Endothelial cell of umbilical vein (primary cell): ENCODE measurements around the gene MSH6. TPM values are rescaled to one million over a fixed set of nuclear protein-coding genes. Genes with fewer than 3 reads are reported as not detected.

Experiments
- BruUV-seq: library from RNA; stranded (reverse); fragments of 400-500 nt; replicated peaks from 2 replicates; lab custom pipeline; 2021; lab: Mats Ljungman, UMichigan
- CTCF ChIA-PET: fragments of 300-600, 350-600 bp; sonication (Branson Sonifier 250); formaldehyde crosslinking; loops from one replicate; lab custom pipeline; 2021; ENCODE audit warnings: antibody characterized with exemption, inconsistent platforms; lab: Charles Lee
- POLR2A ChIA-PET: fragments of 300-600, 350-600 bp; sonication (Branson Sonifier 250); formaldehyde crosslinking; loops from one replicate; lab custom pipeline; 2021; ENCODE audit warnings: antibody characterized with exemption, inconsistent platforms; lab: Charles Lee
- DNase-seq: peaks from one replicate; pipeline ENCODE4 v3.0.0-alpha.2; 2011; ENCODE audit warnings: low read depth, low spot score
- FAIRE-seq: peaks from 2 replicates; lab custom pipeline; 2011; peaks lifted over from hg19 to GRCh38; lab: Jason Lieb, UNC
- H2AFZ ChIP-seq: 2 replicates; pipeline ENCODE4 v1.6.0; 2012; ENCODE audit warnings: low read depth, low read length, control low read depth, inconsistent platforms
- H3K27ac ChIP-seq: 2 replicates; pipeline ENCODE4 v1.5.1; 2011; ENCODE audit warnings: low read depth, mild to moderate bottlenecking, control low read depth, low read length, moderate library complexity; ENCODE audit not compliant: insufficient read depth
- H3K27me3 ChIP-seq, 2 experiments: 2 replicates each; pipeline versions ENCODE4 v1.6.0 to v1.6.1; 2011; ENCODE audit warnings: low read length in 2 of 2, mixed read lengths in 1 of 2; ENCODE audit not compliant: control insufficient read depth in 2 of 2, insufficient read depth in 2 of 2
- H3K36me3 ChIP-seq, 2 experiments: 2 replicates in 1 of 2; 3 replicates in 1 of 2; pipeline ENCODE4 v1.5.1; 2011; ENCODE audit warnings: low read length in 2 of 2, mild to moderate bottlenecking in 1 of 2, moderate library complexity in 1 of 2; ENCODE audit not compliant: control insufficient read depth in 2 of 2, insufficient read depth in 2 of 2; ENCODE audit errors: extremely low read depth in 1 of 2
- H3K4me1 ChIP-seq: 3 replicates; pipeline ENCODE4 v1.5.1; 2011; ENCODE audit warnings: mild to moderate bottlenecking, low read length; ENCODE audit not compliant: control insufficient read depth, insufficient read depth; ENCODE audit errors: extremely low read depth
- H3K4me2 ChIP-seq: 2 replicates; pipeline ENCODE4 v1.6.1; 2011; ENCODE audit warnings: low read length, control low read depth, mixed read lengths; ENCODE audit not compliant: insufficient read depth
- H3K4me3 ChIP-seq, 3 experiments: fragments of 200-600 bp in 1 of 3; sonication (generic), shearing (Covaris generic) in 1 of 3; replicated peaks in 1 of 3; 2 replicates each; pipeline ENCODE4 v1.5.1; 2011 to 2016; ENCODE audit warnings: control low read depth in 3 of 3, low read length in 3 of 3, mild to moderate bottlenecking in 2 of 3, inconsistent platforms in 1 of 3, low read depth in 1 of 3, moderate library complexity in 1 of 3; ENCODE audit not compliant: insufficient read depth in 1 of 3
- H3K79me2 ChIP-seq: 2 replicates; pipeline ENCODE4 v1.6.0; 2012; ENCODE audit warnings: low read length, inconsistent platforms; ENCODE audit not compliant: control insufficient read depth, insufficient read depth
- H3K9ac ChIP-seq: replicated peaks from 2 replicates; pipeline ENCODE3; 2011; ENCODE audit warnings: low read length, control low read depth; ENCODE audit not compliant: insufficient read depth; ENCODE audit errors: extremely low read depth
- H3K9me1 ChIP-seq: replicated peaks from 3 replicates; pipeline ENCODE4 v1.6.0; 2011; ENCODE audit warnings: mild to moderate bottlenecking, low read length; ENCODE audit not compliant: control insufficient read depth, insufficient read depth; ENCODE audit errors: extremely low read depth
- H3K9me3 ChIP-seq: replicated peaks from 2 replicates; pipeline ENCODE4 v1.5.1; 2012; ENCODE audit warnings: low read length, inconsistent platforms; ENCODE audit not compliant: control insufficient read depth, insufficient read depth
- H4K20me1 ChIP-seq: replicated peaks from 2 replicates; pipeline ENCODE3; 2011; ENCODE audit warnings: mild to moderate bottlenecking, low read length; ENCODE audit not compliant: control insufficient read depth, insufficient read depth; ENCODE audit errors: extremely low read depth
- CTCF ChIP-seq, 2 donors: IDR thresholded peaks; 1 replicate in 1 of 2; 2 replicates in 1 of 2; pipeline ENCODE4 v1.5.1; 2011; ENCODE audit warnings: low read length in 2 of 2, mild to moderate bottlenecking in 2 of 2, moderate library complexity in 2 of 2, control low read depth in 1 of 2, inconsistent platforms in 1 of 2, low read depth in 1 of 2; ENCODE audit not compliant: insufficient read depth in 1 of 2; ENCODE audit errors: extremely low read depth in 1 of 2
- EZH2 ChIP-seq: IDR thresholded peaks from 2 replicates; pipeline ENCODE4 v1.6.1; 2012; ENCODE audit warnings: borderline replicate concordance, low read depth, mild to moderate bottlenecking, moderate library complexity, low read length, inconsistent platforms; ENCODE audit not compliant: severe bottlenecking
- FOS ChIP-seq: IDR thresholded peaks from 2 replicates; pipeline ENCODE4 v1.6.1; 2011; ENCODE audit warnings: mild to moderate bottlenecking, low read length, moderate library complexity, borderline replicate concordance; ENCODE audit not compliant: insufficient read depth
- GATA2 ChIP-seq: IDR thresholded peaks from 2 replicates; pipeline ENCODE4 v1.7.0; 2011; ENCODE audit warnings: low read depth, mild to moderate bottlenecking, moderate library complexity, mixed read lengths, low read length; ENCODE audit not compliant: insufficient read length, insufficient read depth
- JUN ChIP-seq: IDR thresholded peaks from 2 replicates; pipeline ENCODE4 v1.6.1; 2011; ENCODE audit warnings: borderline replicate concordance, low read depth; ENCODE audit not compliant: insufficient read length, insufficient read depth
- MYC ChIP-seq: IDR thresholded peaks from one replicate; pipeline ENCODE4 v1.6.1; 2011; ENCODE audit warnings: mild to moderate bottlenecking, low read depth, low read length
- POLR2A ChIP-seq: IDR thresholded peaks from 2 replicates; pipeline ENCODE4 v1.6.1; 2012; ENCODE audit warnings: low read depth, mild to moderate bottlenecking, control low read depth, low read length
- POLR2AphosphoS5 ChIP-seq: IDR thresholded peaks from 2 replicates; pipeline ENCODE4 v1.6.1; 2012; ENCODE audit warnings: low read depth, mild to moderate bottlenecking, control low read depth, low read length, moderate library complexity; ENCODE audit not compliant: insufficient read depth
- dilution Hi-C: fragments of 300-500 bp; cut with MboI; formaldehyde crosslinking; loops from one replicate; pipeline ENCODE4 v1.15.0; 2019; ENCODE audit warnings: low sequenced_read_pairs; ENCODE audit not compliant: extremely low pct_ligation_motif_present
- intact Hi-C: fragments of 100-400 bp; cut with micrococcal nuclease; formaldehyde crosslinking; loops from one replicate; pipeline ENCODE4 v1.10.0; 2022
- polyA plus RNA-seq, 4 experiments: library from polyadenylated mRNA; depleted of rRNA in 3 of 4; stranded (reverse) in 3 of 4; unstranded in 1 of 4; fragments of >200 nt; gene quantifications; 2 replicates each; pipeline versions ENCODE4 v1.2.1 to v1.2.3, GENCODE V29; 2011 to 2012; ENCODE audit warnings: missing spikeins in 1 of 4
- total RNA-seq: library from RNA; stranded (reverse); gene quantifications from 2 replicates; pipeline ENCODE4 v1.2.3, GENCODE V29; 2021
- TF ChIP-seq, protein P1 (sequence below): IDR thresholded peaks from 2 replicates; pipeline ENCODE4 v1.6.1; 2011; ENCODE audit not compliant: insufficient read depth, insufficient read length

The MSH6 gene
- total and polyA plus RNA-seq, 2 donors (not counting 3 experiments of a cell fraction or from before 2014, with no cell fraction given): 11.9 to 74.0 TPM

DNA sequence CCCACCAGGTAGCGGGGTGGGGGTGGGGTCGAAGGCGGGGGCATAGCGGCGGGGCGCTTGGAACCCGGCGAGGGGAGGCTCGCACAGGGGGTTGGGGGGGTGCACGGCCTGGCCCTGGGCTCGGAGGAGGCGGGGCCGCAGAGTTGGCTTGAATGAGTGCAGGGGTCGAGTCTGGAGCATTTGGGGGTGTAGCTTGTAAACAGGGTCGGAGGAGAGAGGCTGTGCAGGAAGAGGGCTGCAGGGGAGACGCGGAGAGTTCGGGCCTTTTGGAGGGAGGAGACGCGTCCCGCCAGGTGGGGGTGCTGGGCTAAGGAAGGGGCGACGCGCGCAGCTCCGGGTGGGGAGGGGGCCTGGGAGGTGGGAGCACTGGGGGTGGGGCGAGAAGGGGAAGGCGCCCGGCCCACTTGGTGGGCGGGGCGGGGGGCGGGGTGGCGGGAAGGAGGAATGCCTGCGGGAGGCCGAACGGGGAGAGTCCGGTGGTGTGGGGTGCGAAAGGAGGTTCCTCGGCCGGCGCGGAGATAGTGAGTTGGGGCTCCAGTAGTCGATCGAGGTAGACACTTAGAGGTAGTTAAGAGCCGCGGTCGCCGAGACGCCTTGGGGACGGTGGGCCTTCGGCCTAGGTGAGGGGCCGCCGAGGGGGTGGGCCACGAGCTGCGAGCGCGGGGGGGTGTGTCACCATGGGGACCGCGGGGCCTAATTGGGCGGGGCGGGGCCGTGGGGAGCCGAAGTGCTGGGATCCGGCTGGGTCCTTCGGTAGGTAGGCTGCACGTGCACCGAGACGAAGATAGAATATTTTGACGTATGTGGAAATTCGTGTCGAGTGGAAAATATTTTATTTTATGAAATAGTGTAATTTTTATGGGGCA is 774 bp downstream of the MSH6 start:
- Histone ChIP-seq H3K9ac (peak overlapping the region; percentile 89), H3K27ac (peak overlapping the region; percentile 77), H3K4me2 (peak overlapping the region; percentile 98), H3K9me3 (no peaks in the 10 kb centered on the region), H3K27me3 (no peaks in the 10 kb centered on the region), H4K20me1 (peaks cover 2% of the 10 kb centered on the region), H3K79me2 (peaks cover 41% of the 10 kb centered on the region), H3K4me3 (peak overlapping the region; percentile 64 to 92 (median 89)), H2AFZ (peak overlapping the region; percentile 91), H3K9me1 (no peaks in the 10 kb centered on the region), H3K4me1 (peaks cover 9% of the 10 kb centered on the region), H3K36me3 (no peaks in the 10 kb centered on the region)
- BruUV-seq: no TSS peak
- TF ChIP-seq FOS (no peak), POLR2AphosphoS5 (no peak), EZH2 (no peak), POLR2A (no peak), GATA2 (no peak), CTCF (IDR thresholded peaks at IDR 0.05; ENCODE audit: extremely low read depth in 1 of 2, insufficient read depth in 1 of 2, low read depth in 1 of 2, low read length in 2 of 2) (no peak), MYC (no peak), JUN (no peak)
- TF ChIP-seq, protein P1, sequence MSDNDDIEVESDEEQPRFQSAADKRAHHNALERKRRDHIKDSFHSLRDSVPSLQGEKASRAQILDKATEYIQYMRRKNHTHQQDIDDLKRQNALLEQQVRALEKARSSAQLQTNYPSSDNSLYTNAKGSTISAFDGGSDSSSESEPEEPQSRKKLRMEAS: no peak
- ChIA-PET POLR2A (interaction anchor here (1.3 kb wide), 1 partner anchor 12 kb away, joined by 3 read pairs; no protein-coding TSS in a partner anchor), CTCF (interaction anchor here (0.7 to 3.5 kb wide), 8 partner anchors 10 to 449 kb away, joined by 3 to 16 read pairs (median 4); no protein-coding TSS in a partner anchor)
- dilution Hi-C loops: no loop called here
- intact Hi-C loops: loop anchor here (1.0 to 2.0 kb wide), 2 partner anchors 123 to 323 kb away; partner anchors contain the start of gene FBXO11
- FAIRE-seq (no peak), DNase-seq (peak; percentile 56)
